Endothelial cell (in vitro differentiated cells): Measurements from ENCODE around the gene CCNF. TPM values are rescaled to one million over a fixed set of nuclear protein-coding genes. Genes with fewer than 3 reads are reported as not detected.
"Not testable (repeated sequence)": the region's sequence is repeated elsewhere in the genome, so short reads cannot be mapped to it uniquely, and the experiment has no call there.

Experiments used
- DNase-seq: peaks from one replicate; pipeline ENCODE4 v3.0.0; 2021; ENCODE audit warnings: low spot score
- H3K27ac Mint-ChIP-seq: one replicate; pipeline ENCODE4 v1.8.0; 2021; ENCODE audit warnings: mixed read lengths, inconsistent platforms; ENCODE audit not compliant: unreplicated experiment
- H3K27me3 Mint-ChIP-seq: one replicate; pipeline ENCODE4 v1.8.0; 2021; ENCODE audit warnings: mild to moderate bottlenecking, moderate library complexity, mixed read lengths, inconsistent platforms; ENCODE audit not compliant: unreplicated experiment
- H3K36me3 Mint-ChIP-seq: one replicate; pipeline ENCODE4 v1.8.0; 2021; ENCODE audit warnings: mild to moderate bottlenecking, low read depth, mixed read lengths, inconsistent platforms; ENCODE audit not compliant: unreplicated experiment
- H3K4me1 Mint-ChIP-seq: one replicate; pipeline ENCODE4 v1.8.0; 2021; ENCODE audit warnings: mild to moderate bottlenecking, mixed read lengths, inconsistent platforms; ENCODE audit not compliant: unreplicated experiment
- H3K4me3 Mint-ChIP-seq: one replicate; pipeline ENCODE4 v1.8.0; 2021; ENCODE audit warnings: mild to moderate bottlenecking, mixed read lengths, inconsistent platforms; ENCODE audit not compliant: unreplicated experiment
- H3K9me3 Mint-ChIP-seq: one replicate; pipeline ENCODE4 v1.8.0; 2021; ENCODE audit warnings: mixed read lengths, inconsistent platforms; ENCODE audit not compliant: unreplicated experiment
- CTCF ChIP-seq: fragments of 200-600 bp; sonication (generic); IDR thresholded peaks from one replicate; pipeline ENCODE4 v1.5.0; 2021; ENCODE audit warnings: antibody characterized with exemption; ENCODE audit not compliant: unreplicated experiment
- long read RNA-seq: library from polyadenylated mRNA; unstranded; transcript quantifications from one replicate; pipeline ENCODE4 v2.0.0, GENCODE V29; 2020; ENCODE audit not compliant: unreplicated experiment
- total RNA-seq: library from RNA; stranded (reverse); fragmentation: NEBNext Ultra II Directional; extraction: Animal tissue kit (Norgen Biotek cat#: 25700); gene quantifications from one replicate; pipeline ENCODE4 v1.2.1, GENCODE V29; 2021; ENCODE audit not compliant: unreplicated experiment

Gene CCNF
- 30.2 TPM for total RNA-seq
- long read RNA-seq, full-length matches to known transcripts = 9 of 14 reads
- long read RNA-seq, partial matches to known transcripts = 1 of 14 reads
- long read RNA-seq, other reads (novel, unspliced or antisense) = 4 of 14 reads

- peaks cover 8% of the 10 kb centered on the region for H3K36me3 Mint-ChIP-seq
- peak within 1 kb of the TSS; percentile 91 for H3K4me3 Mint-ChIP-seq
- H3K27ac Mint-ChIP-seq = peak within 1 kb of the TSS; percentile 72
- peaks cover 14% of the 10 kb centered on the region for H3K4me1 Mint-ChIP-seq
- TF ChIP-seq CTCF = no peak
- peak; percentile 99 for DNase-seq
- no peaks in the 10 kb centered on the region for H3K9me3 Mint-ChIP-seq
- peaks cover 13% of the 10 kb centered on the region for H3K27me3 Mint-ChIP-seq
These were observed at the start of gene CCNF for GRCh38 chr16:2429034-2429770. Gene CCNF, plus strand, starts transcription at chr16:2429447. Its CDS starts 35 bp downstream, at chr16:2429482.

GRCh38 chr16:2383501-2383900 lies 45.7 kb upstream of the CCNF start:
- Mint-ChIP-seq H3K36me3 (no peaks in the 10 kb centered on the region), H3K27me3 (peaks cover 1% of the 10 kb centered on the region), H3K27ac (no peak overlapping the region), H3K9me3 (no peaks in the 10 kb centered on the region), H3K4me1 (no peaks in the 10 kb centered on the region), H3K4me3 (no peak overlapping the region)
- no peak for DNase-seq
- no peak for TF ChIP-seq CTCF

- H3K36me3 Mint-ChIP-seq = no peaks in the 10 kb centered on the region
- no peak for DNase-seq
- no peaks in the 10 kb centered on the region for H3K9me3 Mint-ChIP-seq
- H3K4me1 Mint-ChIP-seq = no peaks in the 10 kb centered on the region
- no peak overlapping the region for H3K27ac Mint-ChIP-seq
- no peak overlapping the region for H3K4me3 Mint-ChIP-seq
- H3K27me3 Mint-ChIP-seq = peaks cover 1% of the 10 kb centered on the region
- no peak for TF ChIP-seq CTCF
These were observed 44.8 kb upstream of the CCNF start for GRCh38 chr16:2384426-2384825.

GRCh38 chr16:2385190-2385836 lies 43.9 kb upstream of the CCNF start:
- H3K36me3 Mint-ChIP-seq = no peaks in the 10 kb centered on the region
- no peak for DNase-seq
- H3K4me1 Mint-ChIP-seq = no peaks in the 10 kb centered on the region
- peaks cover 1% of the 10 kb centered on the region for H3K27me3 Mint-ChIP-seq
- no peak overlapping the region for H3K4me3 Mint-ChIP-seq
- no peak overlapping the region for H3K27ac Mint-ChIP-seq
- TF ChIP-seq CTCF = no peak
- H3K9me3 Mint-ChIP-seq = no peaks in the 10 kb centered on the region

- not testable (repeated sequence) for H3K27ac Mint-ChIP-seq, H3K27me3 Mint-ChIP-seq, H3K36me3 Mint-ChIP-seq, H3K4me3 Mint-ChIP-seq, H3K9me3 Mint-ChIP-seq, DNase-seq, H3K4me1 Mint-ChIP-seq
These were observed 43.3 kb upstream of the CCNF start for GRCh38 chr16:2385982-2386381.
